Naive thymus-derived CD4-positive, alpha-beta T cell (primary cell): ENCODE data around the gene ATG5. TPM values are rescaled to one million over a fixed set of nuclear protein-coding genes. Genes with fewer than 3 reads are reported as not detected.
"Not testable (repeated sequence)": the region's sequence is repeated elsewhere in the genome, so short reads cannot be mapped to it uniquely, and the experiment has no call there.

ENCODE experiments used
- ATAC-seq: fragments of 150-1000 bp; cut with Tn5 transposase; 2 replicates; pipeline ENCODE4 v1.10.0; 2021; ENCODE audit warnings: mild to moderate bottlenecking, moderate library complexity
- CTCF ChIA-PET: fragments of 350-600 bp; sonication (Branson Sonifier 250); formaldehyde crosslinking; loops from one replicate; lab custom pipeline; 2021; ENCODE audit warnings: antibody characterized with exemption; lab: Charles Lee
- POLR2A ChIA-PET: fragments of 350-600 bp; sonication (Branson Sonifier 250); formaldehyde crosslinking; loops from one replicate; lab custom pipeline; 2021; ENCODE audit warnings: antibody characterized with exemption, inconsistent platforms; lab: Charles Lee
- DNase-seq, 9 donors: peaks; one replicate each; pipeline versions ENCODE4 v3.0.0 to v3.0.0-alpha.2; 2020 to 2022; ENCODE audit warnings: mixed read lengths in 1 of 9
- H3K27ac ChIP-seq: one replicate; pipeline ENCODE4 v1.7.0; 2013; ENCODE audit warnings: mild to moderate bottlenecking, low read depth, low read length, moderate library complexity
- H3K27me3 ChIP-seq, 2 donors: one replicate each; pipeline ENCODE4 v1.7.0; 2013; ENCODE audit warnings: low read length in 2 of 2, mild to moderate bottlenecking in 2 of 2, moderate library complexity in 2 of 2; ENCODE audit not compliant: control insufficient read depth in 2 of 2, insufficient read depth in 2 of 2
- H3K36me3 ChIP-seq, 3 experiments: 1 replicate in 2 of 3; 2 replicates in 1 of 3; pipeline ENCODE4 v1.7.0; 2013; ENCODE audit warnings: low read length in 3 of 3, mild to moderate bottlenecking in 3 of 3, moderate library complexity in 1 of 3; ENCODE audit not compliant: insufficient read depth in 3 of 3, control insufficient read depth in 2 of 3
- H3K4me1 ChIP-seq, 2 donors: one replicate each; pipeline ENCODE4 v1.7.0; 2013; ENCODE audit warnings: low read length in 2 of 2, mild to moderate bottlenecking in 2 of 2, moderate library complexity in 1 of 2; ENCODE audit not compliant: control insufficient read depth in 2 of 2, insufficient read depth in 2 of 2
- H3K4me3 ChIP-seq: 2 replicates; pipeline ENCODE4 v1.7.0; 2013; ENCODE audit warnings: mild to moderate bottlenecking, low read length
- H3K9me3 ChIP-seq, 3 experiments: 1 replicate in 2 of 3; 2 replicates in 1 of 3; pipeline ENCODE4 v1.7.0; 2013; ENCODE audit warnings: low read length in 3 of 3; ENCODE audit not compliant: control insufficient read depth in 2 of 3
- H3K27ac Mint-ChIP-seq, 9 donors: one replicate each; pipeline ENCODE4 v1.8.0; 2020 to 2022; ENCODE audit warnings: mixed read lengths in 9 of 9, mild to moderate bottlenecking in 8 of 9, moderate library complexity in 5 of 9, inconsistent platforms in 2 of 9
- H3K27me3 Mint-ChIP-seq, 5 donors: one replicate each; pipeline ENCODE4 v1.8.0; 2021 to 2022; ENCODE audit warnings: mixed read lengths in 5 of 5, mild to moderate bottlenecking in 1 of 5
- H3K36me3 Mint-ChIP-seq, 5 donors: one replicate each; pipeline ENCODE4 v1.8.0; 2020 to 2022; ENCODE audit warnings: mixed read lengths in 5 of 5, mild to moderate bottlenecking in 3 of 5, inconsistent platforms in 1 of 5
- H3K4me1 Mint-ChIP-seq, 7 donors: one replicate each; pipeline ENCODE4 v1.8.0; 2020 to 2022; ENCODE audit warnings: mixed read lengths in 7 of 7, mild to moderate bottlenecking in 3 of 7, inconsistent platforms in 1 of 7
- H3K4me3 Mint-ChIP-seq, 10 donors: one replicate each; pipeline ENCODE4 v1.8.0; 2020 to 2022; ENCODE audit warnings: mild to moderate bottlenecking in 10 of 10, mixed read lengths in 10 of 10, moderate library complexity in 6 of 10, inconsistent platforms in 2 of 10
- H3K9me3 Mint-ChIP-seq, 11 donors: one replicate each; pipeline ENCODE4 v1.8.0; 2020 to 2022; ENCODE audit warnings: mixed read lengths in 11 of 11, mild to moderate bottlenecking in 4 of 11, inconsistent platforms in 1 of 11, moderate library complexity in 1 of 11
- intact Hi-C, 2 donors: fragments of 100-400 bp; cut with micrococcal nuclease; formaldehyde crosslinking; loops; one replicate each; pipeline ENCODE4 v1.15.1; 2023
- polyA plus RNA-seq, 2 donors: library from polyadenylated mRNA; unstranded; fragments of 300-500 nt; fragmentation: Illumina TruSeq; gene quantifications; one replicate each; pipeline ENCODE4 v1.2.3, GENCODE V29; 2021
- total RNA-seq, 6 experiments: library from RNA in 5 of 6; stranded (reverse) in 5 of 6; gene quantifications; 1 replicate in 5 of 6; 2 replicates in 1 of 6; pipeline ENCODE4 v1.2.3 and lab custom pipeline; 2021 to 2026

The ATG5 gene
- total and polyA plus RNA-seq, 7 experiments from 2014 or later = 24.0 to 32.9 (median 28.8) TPM

GRCh38 chr6:106229876-106230445, 95.6 kb downstream of the ATG5 start:
- H3K9me3 Mint-ChIP-seq, H3K9me3 ChIP-seq, H3K27me3 ChIP-seq, DNase-seq, CTCF ChIA-PET, H3K36me3 ChIP-seq, H3K4me3 ChIP-seq, intact Hi-C loops, H3K4me1 ChIP-seq, H3K27ac ChIP-seq, H3K27me3 Mint-ChIP-seq, H3K4me3 Mint-ChIP-seq, ATAC-seq: not testable (repeated sequence)
- Mint-ChIP-seq H3K4me1 (peaks cover 0 to 17% (median 5%) of the 10 kb centered on the region in 7 donors), H3K27ac (peak overlapping the region in 3 of 9 donors; percentile 3 to 36 (median 29)), H3K36me3 (peaks cover 5 to 24% (median 9%) of the 10 kb centered on the region in 5 donors)
- POLR2A ChIA-PET = interaction anchor here (0.6 kb wide), 1 partner anchor 84 kb away, joined by 3 read pairs; no protein-coding TSS in a partner anchor

GRCh38 chr6:106227612-106228507, 97.7 kb downstream of the ATG5 start:
- no peak overlapping the region for H3K4me3 Mint-ChIP-seq
- no peaks in the 10 kb centered on the region for H3K4me1 ChIP-seq
- peak overlapping the region in 7 of 9 donors; percentile 23 to 77 (median 52) for H3K27ac Mint-ChIP-seq
- no peaks in the 10 kb centered on the region for H3K27me3 Mint-ChIP-seq
- H3K36me3 Mint-ChIP-seq = peaks cover 0 to 8% (median 0%) of the 10 kb centered on the region in 5 donors
- no peak overlapping the region for H3K4me3 ChIP-seq
- POLR2A ChIA-PET = no interaction called here
- no peaks in the 10 kb centered on the region for H3K36me3 ChIP-seq
- intact Hi-C loops = no loop called here
- CTCF ChIA-PET = interaction anchor here (0.8 kb wide), 1 partner anchor 796 kb away, joined by 3 read pairs; no protein-coding TSS in a partner anchor
- H3K4me1 Mint-ChIP-seq = peaks cover 7 to 24% (median 11%) of the 10 kb centered on the region in 7 donors
- H3K27ac ChIP-seq = no peak overlapping the region
- H3K9me3 ChIP-seq = no peaks in the 10 kb centered on the region
- peaks cover 0 to 3% (median 0%) of the 10 kb centered on the region in 11 donors for H3K9me3 Mint-ChIP-seq
- H3K27me3 ChIP-seq = no peaks in the 10 kb centered on the region
- DNase-seq = no peak
- ATAC-seq = no peak

- Histone ChIP-seq H3K27ac (no peak overlapping the region), H3K9me3 (no peaks in the 10 kb centered on the region), H3K36me3 (no peaks in the 10 kb centered on the region), H3K4me3 (no peak overlapping the region), H3K27me3 (no peaks in the 10 kb centered on the region), H3K4me1 (no peaks in the 10 kb centered on the region)
- no peak overlapping the region for H3K4me3 Mint-ChIP-seq
- peaks cover 0 to 8% (median 0%) of the 10 kb centered on the region in 5 donors for H3K36me3 Mint-ChIP-seq
- ChIA-PET CTCF (interaction anchor here (0.9 to 1.0 kb wide), 2 partner anchors 494 to 795 kb away, joined by 3 read pairs; no protein-coding TSS in a partner anchor), POLR2A (no interaction called here)
- peaks cover 0 to 3% (median 0%) of the 10 kb centered on the region in 11 donors for H3K9me3 Mint-ChIP-seq
- intact Hi-C loops = no loop called here
- DNase-seq (no peak), ATAC-seq (no peak)
- peaks cover 7 to 24% (median 11%) of the 10 kb centered on the region in 7 donors for H3K4me1 Mint-ChIP-seq
- no peaks in the 10 kb centered on the region for H3K27me3 Mint-ChIP-seq
- peak overlapping the region in 8 of 9 donors; percentile 29 to 78 (median 60) for H3K27ac Mint-ChIP-seq
Measured at GRCh38 chr6:106226676-106227075, 98.9 kb downstream of the ATG5 start.

- intact Hi-C loops = no loop called here
- Mint-ChIP-seq H3K4me3 (no peak overlapping the region), H3K27me3 (no peaks in the 10 kb centered on the region), H3K9me3 (peaks cover 0 to 3% (median 0%) of the 10 kb centered on the region in 11 donors), H3K36me3 (peaks cover 0 to 10% (median 0%) of the 10 kb centered on the region in 5 donors), H3K27ac (peak overlapping the region in 7 of 9 donors; percentile 4 to 77 (median 51)), H3K4me1 (peaks cover 10 to 25% (median 12%) of the 10 kb centered on the region in 7 donors)
- CTCF ChIA-PET = interaction anchor here (0.7 to 1.2 kb wide), 3 partner anchors 131 to 794 kb away, joined by 3 to 4 read pairs (median 3); no protein-coding TSS in a partner anchor
- H3K9me3 ChIP-seq = no peaks in the 10 kb centered on the region
- no peak overlapping the region for H3K4me3 ChIP-seq
- DNase-seq (no peak), ATAC-seq (no peak)
- POLR2A ChIA-PET = no interaction called here
- H3K4me1 ChIP-seq = no peaks in the 10 kb centered on the region
- H3K27ac ChIP-seq = no peak overlapping the region
- H3K36me3 ChIP-seq = no peaks in the 10 kb centered on the region
- no peaks in the 10 kb centered on the region for H3K27me3 ChIP-seq
Measured at GRCh38 chr6:106225581-106225980, 100.0 kb downstream of the ATG5 start.

GRCh38 chr6:106223300-106223930, 102.1 kb downstream of the ATG5 start:
- H3K4me3 ChIP-seq = no peak overlapping the region
- H3K36me3 Mint-ChIP-seq = peaks cover 0 to 6% (median 0%) of the 10 kb centered on the region in 5 donors
- intact Hi-C loops = loop anchor here (1.0 to 5.0 kb wide), 14 partner anchors 36 to 1136 kb away; no protein-coding TSS in a partner anchor
- ATAC-seq (peak; percentile 91), DNase-seq (peak; percentile 18 to 76 (median 65))
- H3K4me3 Mint-ChIP-seq = no peak overlapping the region
- POLR2A ChIA-PET = interaction anchor here (0.9 to 1.5 kb wide), 2 partner anchors 125 to 133 kb away, joined by 4 to 7 read pairs; no protein-coding TSS in a partner anchor
- no peak overlapping the region for H3K27ac ChIP-seq
- CTCF ChIA-PET = interaction anchor here (0.5 to 3.4 kb wide), 33 partner anchors 9 to 1136 kb away, joined by 3 to 28 read pairs (median 4); partner anchors contain the start of gene PRDM1
- H3K4me1 Mint-ChIP-seq = peaks cover 9 to 25% (median 17%) of the 10 kb centered on the region in 7 donors
- no peaks in the 10 kb centered on the region for H3K27me3 Mint-ChIP-seq
- H3K4me1 ChIP-seq = no peaks in the 10 kb centered on the region
- no peaks in the 10 kb centered on the region for H3K27me3 ChIP-seq
- no peaks in the 10 kb centered on the region for H3K9me3 Mint-ChIP-seq
- H3K36me3 ChIP-seq = no peaks in the 10 kb centered on the region
- peak overlapping the region in 2 of 9 donors; percentile 5 to 61 for H3K27ac Mint-ChIP-seq
- no peaks in the 10 kb centered on the region for H3K9me3 ChIP-seq

GRCh38 chr6:106220485-106220884, 105.1 kb downstream of the ATG5 start:
- POLR2A ChIA-PET = no interaction called here
- H3K27ac Mint-ChIP-seq = peak overlapping the region in 1 of 9 donors; percentile 21
- H3K9me3 Mint-ChIP-seq = no peaks in the 10 kb centered on the region
- no peak overlapping the region for H3K4me3 Mint-ChIP-seq
- CTCF ChIA-PET = interaction anchor here (0.6 to 1.0 kb wide), 2 partner anchors 57 to 89 kb away, joined by 3 read pairs; no protein-coding TSS in a partner anchor
- no peak for DNase-seq
- no peaks in the 10 kb centered on the region for H3K27me3 Mint-ChIP-seq
- intact Hi-C loops = loop anchor here (5.0 kb wide), 3 partner anchors 33 to 373 kb away; no protein-coding TSS in a partner anchor
- H3K27me3 ChIP-seq = no peaks in the 10 kb centered on the region
- H3K4me1 ChIP-seq = no peaks in the 10 kb centered on the region
- peaks cover 0 to 10% (median 0%) of the 10 kb centered on the region in 5 donors for H3K36me3 Mint-ChIP-seq
- no peak overlapping the region for H3K27ac ChIP-seq
- no peaks in the 10 kb centered on the region for H3K36me3 ChIP-seq
- no peaks in the 10 kb centered on the region for H3K9me3 ChIP-seq
- H3K4me1 Mint-ChIP-seq = peaks cover 10 to 26% (median 20%) of the 10 kb centered on the region in 7 donors
- no peak for ATAC-seq
- no peak overlapping the region for H3K4me3 ChIP-seq
